ENCODE results near the gene ZFHX3. TPM values are rescaled to one million over a fixed set of nuclear protein-coding genes. Genes with fewer than 3 reads are reported as not detected.

ZFHX3 gene
- total RNA-seq, 2 experiments from 2014 or later: 0.40 to 0.54 TPM

DNA sequence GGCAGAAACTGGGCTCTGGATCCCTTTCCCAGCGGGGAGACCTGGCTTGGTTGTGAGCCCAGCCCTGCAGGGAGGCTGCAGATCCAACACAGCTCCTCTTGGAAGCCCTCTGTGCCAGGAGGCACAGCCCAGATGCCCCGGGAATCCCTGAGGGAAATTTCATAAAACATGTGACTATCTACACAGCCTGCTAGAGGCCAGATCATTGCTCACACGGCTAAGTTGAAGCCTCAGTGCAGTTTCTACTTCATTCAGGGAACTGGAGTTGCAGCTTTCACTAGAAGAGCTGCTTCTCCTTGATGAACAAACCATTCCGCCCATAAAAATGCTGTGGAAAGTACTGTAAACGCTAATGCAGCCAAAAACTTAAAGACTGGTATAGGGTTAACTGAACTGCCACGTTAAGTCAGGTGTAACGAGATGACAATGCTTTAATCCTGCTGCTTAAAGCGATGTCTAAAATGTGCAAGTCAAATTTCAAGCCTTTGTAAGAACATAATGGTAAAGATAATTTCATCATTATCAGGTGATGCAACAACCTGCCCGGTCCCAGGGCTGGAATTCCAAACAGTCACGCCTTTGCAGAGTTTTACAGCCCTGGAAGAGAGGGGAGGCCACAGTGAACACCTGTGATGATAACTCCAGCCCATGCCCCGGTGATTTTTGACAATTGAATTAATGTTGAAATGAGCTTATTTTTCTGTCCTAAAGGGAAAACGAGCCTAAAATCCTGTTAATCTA lies 172.5 kb downstream of the ZFHX3 start:
- Mint-ChIP-seq H3K27me3 (peaks cover 6% of the 10 kb centered on the region), H3K4me3 (no peak overlapping the region), H3K9me3 (peaks cover 1% of the 10 kb centered on the region), H3K27ac (no peak overlapping the region), H3K36me3 (no peaks in the 10 kb centered on the region), H3K4me1 (peaks cover 15% of the 10 kb centered on the region)
- no peak for DNase-seq

DNA sequence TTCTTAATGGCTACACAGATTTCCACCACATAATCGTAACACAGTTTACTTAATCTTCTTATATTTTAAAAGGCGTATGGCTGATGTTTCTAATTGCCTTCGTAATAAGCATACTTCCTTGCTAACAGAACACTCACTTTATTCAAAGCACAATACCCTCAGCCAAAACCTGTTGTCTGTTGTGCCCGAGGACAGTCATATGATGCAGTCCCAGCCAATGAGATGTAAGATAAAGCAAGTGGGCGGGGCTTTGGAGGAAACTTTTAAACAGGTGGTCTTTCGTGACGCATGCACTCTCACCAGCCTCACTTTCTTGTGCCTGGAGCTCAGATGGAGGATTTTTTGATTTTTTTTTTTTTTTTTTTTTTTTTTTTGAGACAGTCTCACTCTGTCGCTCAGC lies 174.1 kb downstream of the ZFHX3 start:
- Mint-ChIP-seq H3K27ac (no peak overlapping the region), H3K4me3 (no peak overlapping the region), H3K4me1 (peaks cover 15% of the 10 kb centered on the region), H3K9me3 (peaks cover 1% of the 10 kb centered on the region), H3K27me3 (peaks cover 6% of the 10 kb centered on the region), H3K36me3 (no peaks in the 10 kb centered on the region)
- DNase-seq: no peak

DNA sequence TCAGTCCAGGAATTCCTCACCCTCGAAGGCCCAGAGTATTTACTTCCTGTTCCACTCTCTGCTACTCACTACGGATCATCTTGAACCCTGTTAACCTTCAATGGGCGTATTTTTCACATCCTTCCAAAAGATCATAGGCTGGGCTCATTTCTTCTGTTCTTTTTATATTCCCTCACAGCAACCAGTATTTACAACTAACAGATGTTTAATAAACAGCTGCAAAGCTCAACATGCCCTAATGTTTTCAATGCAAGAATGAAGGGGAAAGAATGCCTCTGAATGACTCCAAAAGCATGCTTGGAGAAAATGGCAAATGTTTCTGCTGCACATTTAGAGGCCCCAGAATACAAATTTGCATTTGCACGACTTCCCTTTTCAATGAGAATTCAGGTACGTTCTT lies 174.9 kb downstream of the ZFHX3 start:
- no peak overlapping the region for H3K4me3 Mint-ChIP-seq
- H3K27me3 Mint-ChIP-seq: peaks cover 6% of the 10 kb centered on the region
- no peak for DNase-seq
- no peak overlapping the region for H3K27ac Mint-ChIP-seq
- peaks cover 1% of the 10 kb centered on the region for H3K9me3 Mint-ChIP-seq
- no peaks in the 10 kb centered on the region for H3K36me3 Mint-ChIP-seq
- H3K4me1 Mint-ChIP-seq: peaks cover 15% of the 10 kb centered on the region

DNA sequence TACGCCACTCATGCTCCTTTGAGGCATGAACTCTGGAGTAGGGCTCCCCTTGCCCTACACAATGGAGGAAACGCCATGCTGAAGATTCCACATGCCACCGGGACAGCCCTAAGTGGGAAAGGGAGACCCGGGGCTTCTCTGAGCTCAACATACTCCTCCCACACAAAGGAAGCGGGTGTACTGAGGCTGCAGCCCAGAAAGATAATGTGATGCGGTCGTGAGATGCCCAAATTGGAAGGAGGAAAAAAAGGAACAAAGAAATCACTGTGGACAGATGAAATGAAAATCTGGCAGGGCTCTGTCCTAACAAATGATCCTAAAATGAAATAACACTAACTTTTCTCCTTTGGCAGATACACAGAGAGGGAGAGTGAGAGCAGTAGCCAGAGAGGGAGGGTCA lies 182.1 kb downstream of the ZFHX3 start:
- no peaks in the 10 kb centered on the region for H3K4me1 Mint-ChIP-seq
- H3K36me3 Mint-ChIP-seq: no peaks in the 10 kb centered on the region
- H3K4me3 Mint-ChIP-seq: no peak overlapping the region
- no peaks in the 10 kb centered on the region for H3K9me3 Mint-ChIP-seq
- no peak for DNase-seq
- no peaks in the 10 kb centered on the region for H3K27me3 Mint-ChIP-seq
- H3K27ac Mint-ChIP-seq: no peak overlapping the region

DNA sequence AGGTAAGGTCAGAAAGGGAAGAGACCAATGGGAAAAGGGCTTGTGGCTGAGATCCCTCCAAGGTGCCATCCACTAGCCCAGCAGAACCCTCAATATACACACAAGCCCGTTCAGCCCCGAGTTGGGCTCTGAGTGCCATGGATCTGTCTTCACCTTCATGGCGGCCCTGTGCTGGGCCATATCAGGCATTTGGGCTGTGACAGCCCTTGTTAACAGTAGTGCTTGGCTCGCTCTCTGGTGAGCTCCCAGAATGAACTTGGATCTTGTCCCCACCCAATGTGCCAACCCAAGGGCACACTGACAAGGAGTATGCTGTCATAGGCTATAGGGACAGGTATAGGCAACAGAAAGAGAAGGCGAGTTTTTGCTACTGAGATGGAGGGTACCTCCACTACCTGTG lies 182.7 kb downstream of the ZFHX3 start:
- Mint-ChIP-seq H3K36me3 (no peaks in the 10 kb centered on the region), H3K27me3 (no peaks in the 10 kb centered on the region), H3K4me1 (no peaks in the 10 kb centered on the region), H3K27ac (no peak overlapping the region), H3K4me3 (no peak overlapping the region), H3K9me3 (no peaks in the 10 kb centered on the region)
- DNase-seq: no peak

DNA sequence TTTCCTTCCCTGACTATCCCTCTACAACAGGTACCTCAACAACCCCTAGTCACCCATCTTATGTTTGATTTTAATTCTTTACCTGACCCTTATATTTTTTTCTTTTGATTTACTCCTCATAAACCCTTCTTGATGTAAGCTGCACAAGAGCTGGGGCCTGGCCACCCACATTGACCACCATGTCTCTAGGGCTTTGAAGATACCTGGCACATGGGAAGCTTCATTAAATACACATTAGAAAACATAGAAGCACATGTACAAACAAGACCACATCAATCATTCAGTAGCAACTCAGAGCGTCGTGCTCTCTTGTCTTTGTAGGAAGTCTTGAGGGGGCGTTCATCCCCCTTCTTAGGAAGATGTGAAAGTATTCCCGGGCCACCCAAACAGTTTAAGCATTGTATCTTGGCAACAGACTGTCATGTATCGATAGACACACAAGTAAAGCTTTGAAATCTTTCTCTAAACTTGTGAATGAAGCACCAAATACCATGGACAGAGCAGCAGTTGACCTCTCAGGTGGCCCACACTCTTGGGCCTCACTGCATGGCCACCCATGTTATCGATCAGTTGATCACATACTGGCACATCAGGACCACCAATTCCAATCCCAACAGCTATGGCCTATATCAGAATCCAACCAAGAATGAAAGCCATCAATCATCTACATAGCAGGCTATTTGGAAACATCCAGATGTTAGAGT lies 183.6 kb downstream of the ZFHX3 start:
- Mint-ChIP-seq H3K9me3 (no peaks in the 10 kb centered on the region), H3K36me3 (no peaks in the 10 kb centered on the region), H3K27ac (no peak overlapping the region), H3K27me3 (no peaks in the 10 kb centered on the region), H3K4me3 (no peak overlapping the region), H3K4me1 (no peaks in the 10 kb centered on the region)
- DNase-seq: no peak

DNA sequence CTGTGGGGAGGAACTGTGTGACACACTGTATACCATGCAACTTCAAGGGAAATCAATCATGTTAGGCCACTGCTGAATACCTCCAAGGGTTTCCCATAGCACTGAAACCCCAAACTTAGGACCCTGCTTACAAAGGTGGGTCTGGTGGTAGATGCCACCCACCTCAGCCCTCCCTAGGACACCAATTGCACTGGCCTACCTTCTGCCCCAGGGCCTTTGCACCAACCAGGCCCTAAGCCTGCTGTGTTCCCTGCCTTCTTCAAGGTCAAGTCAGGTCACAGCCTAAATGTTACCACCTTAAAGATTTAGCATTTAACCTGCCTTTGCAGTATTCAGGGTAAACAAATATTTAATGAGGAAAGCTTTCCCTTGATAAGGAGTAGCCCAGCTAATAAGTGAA lies 185.8 kb downstream of the ZFHX3 start:
- Mint-ChIP-seq H3K4me3 (no peak overlapping the region), H3K9me3 (no peaks in the 10 kb centered on the region), H3K27ac (no peak overlapping the region), H3K36me3 (no peaks in the 10 kb centered on the region), H3K4me1 (no peaks in the 10 kb centered on the region), H3K27me3 (no peaks in the 10 kb centered on the region)
- no peak for DNase-seq

DNA sequence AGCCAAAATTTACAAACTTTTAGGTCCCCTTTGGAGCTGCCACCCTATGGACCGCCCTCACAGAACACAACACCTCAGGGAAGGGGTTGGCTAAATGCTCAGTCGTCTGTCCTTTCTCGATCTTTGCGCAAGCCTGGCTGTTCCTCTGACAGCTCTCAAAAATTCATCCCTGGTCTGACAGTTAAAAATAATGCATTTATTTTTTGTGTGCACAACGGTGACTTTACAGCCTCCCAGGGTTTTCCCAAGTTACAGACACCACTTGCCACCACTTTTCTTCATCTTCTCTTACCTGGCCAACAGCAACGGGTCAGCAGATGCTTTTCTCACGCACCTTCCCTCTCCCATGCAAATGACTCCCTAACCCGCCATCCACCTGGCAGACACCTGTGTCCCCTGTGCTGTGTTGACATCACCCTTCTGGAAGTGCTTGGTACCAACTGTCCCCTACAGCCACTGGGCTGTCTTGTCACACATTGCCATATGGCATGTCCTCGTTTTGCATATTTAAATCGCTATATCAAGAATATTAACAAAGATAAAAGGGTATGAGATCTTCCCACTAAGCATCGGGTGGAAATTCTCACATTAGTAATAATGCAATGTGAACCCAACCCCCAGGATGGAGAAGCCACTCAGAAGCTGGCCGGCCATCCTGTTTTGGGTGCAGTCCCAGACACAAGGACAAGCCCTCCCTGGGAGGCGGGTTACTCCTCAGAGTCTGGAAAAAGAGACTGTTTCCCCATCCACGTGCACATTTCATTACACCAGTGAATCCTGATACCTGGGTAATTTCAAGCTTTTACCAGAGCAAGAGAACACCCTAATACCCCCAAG lies 187.0 kb downstream of the ZFHX3 start:
- Mint-ChIP-seq H3K27ac (no peak overlapping the region), H3K4me3 (no peak overlapping the region), H3K4me1 (no peaks in the 10 kb centered on the region), H3K27me3 (no peaks in the 10 kb centered on the region), H3K9me3 (no peaks in the 10 kb centered on the region), H3K36me3 (no peaks in the 10 kb centered on the region)
- no peak for DNase-seq

DNA sequence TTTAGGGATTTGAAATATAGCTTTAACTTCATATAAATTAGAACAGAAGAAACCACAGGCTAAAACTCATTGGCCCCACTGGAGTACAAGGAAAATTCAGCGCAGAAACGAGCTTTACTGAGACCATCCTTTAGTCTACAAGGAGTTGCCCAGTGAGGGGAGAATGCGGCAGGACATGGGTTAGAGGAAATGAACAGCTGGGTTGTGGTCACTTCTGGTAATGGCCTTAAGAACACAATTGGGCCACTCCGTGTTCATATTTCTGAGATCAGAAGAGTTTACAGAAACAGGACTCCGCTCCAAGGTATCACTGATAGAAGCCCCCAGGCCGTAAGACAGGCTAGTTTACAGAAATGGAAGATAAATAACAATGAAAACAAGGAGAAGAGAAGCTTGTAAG lies 188.3 kb downstream of the ZFHX3 start:
- no peak for DNase-seq
- no peaks in the 10 kb centered on the region for H3K36me3 Mint-ChIP-seq
- H3K4me3 Mint-ChIP-seq: no peak overlapping the region
- H3K27ac Mint-ChIP-seq: no peak overlapping the region
- H3K4me1 Mint-ChIP-seq: no peaks in the 10 kb centered on the region
- no peaks in the 10 kb centered on the region for H3K9me3 Mint-ChIP-seq
- no peaks in the 10 kb centered on the region for H3K27me3 Mint-ChIP-seq

DNA sequence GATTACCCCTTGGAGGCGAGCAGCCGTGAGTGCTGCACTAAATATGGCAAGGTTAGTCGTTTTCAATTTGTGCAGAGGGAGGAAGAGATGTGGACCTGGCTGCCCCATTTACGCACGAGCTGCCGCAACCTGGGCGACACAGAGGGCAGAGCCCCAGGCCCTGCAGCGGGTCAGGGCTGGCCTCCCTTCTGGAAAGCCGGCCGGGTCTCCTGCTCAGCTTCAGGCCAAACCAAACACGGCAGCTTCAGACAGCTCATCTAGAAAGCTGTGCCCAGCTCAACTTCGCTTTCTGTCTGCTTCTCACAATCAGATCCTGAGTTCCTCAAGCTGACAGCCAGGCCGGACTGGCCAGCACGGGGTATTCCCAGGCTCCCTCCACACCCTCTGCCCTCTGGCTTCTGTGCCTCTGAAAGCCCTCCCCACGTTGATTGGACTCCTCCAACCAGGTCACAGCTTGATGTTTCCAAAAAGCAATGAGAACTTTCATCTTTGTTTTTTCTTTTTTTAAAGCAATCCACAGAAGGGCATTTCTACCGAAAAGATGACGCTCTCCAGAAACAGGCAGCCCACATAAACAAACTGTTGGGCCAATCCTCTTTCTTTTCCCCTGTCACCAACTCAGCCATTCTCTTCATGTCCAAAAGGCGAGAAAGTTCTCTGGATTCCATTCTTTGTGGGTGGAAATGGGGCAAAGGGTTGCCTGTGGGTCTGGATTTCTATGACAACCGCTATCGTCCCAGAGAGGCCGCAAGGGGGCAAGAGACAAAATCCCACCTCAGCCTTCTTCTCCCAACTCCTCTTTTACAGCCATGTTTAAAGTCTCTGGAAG lies 189.0 kb downstream of the ZFHX3 start:
- Mint-ChIP-seq H3K9me3 (no peaks in the 10 kb centered on the region), H3K4me1 (no peaks in the 10 kb centered on the region), H3K4me3 (no peak overlapping the region), H3K36me3 (no peaks in the 10 kb centered on the region), H3K27me3 (no peaks in the 10 kb centered on the region), H3K27ac (no peak overlapping the region)
- DNase-seq: no peak

DNA sequence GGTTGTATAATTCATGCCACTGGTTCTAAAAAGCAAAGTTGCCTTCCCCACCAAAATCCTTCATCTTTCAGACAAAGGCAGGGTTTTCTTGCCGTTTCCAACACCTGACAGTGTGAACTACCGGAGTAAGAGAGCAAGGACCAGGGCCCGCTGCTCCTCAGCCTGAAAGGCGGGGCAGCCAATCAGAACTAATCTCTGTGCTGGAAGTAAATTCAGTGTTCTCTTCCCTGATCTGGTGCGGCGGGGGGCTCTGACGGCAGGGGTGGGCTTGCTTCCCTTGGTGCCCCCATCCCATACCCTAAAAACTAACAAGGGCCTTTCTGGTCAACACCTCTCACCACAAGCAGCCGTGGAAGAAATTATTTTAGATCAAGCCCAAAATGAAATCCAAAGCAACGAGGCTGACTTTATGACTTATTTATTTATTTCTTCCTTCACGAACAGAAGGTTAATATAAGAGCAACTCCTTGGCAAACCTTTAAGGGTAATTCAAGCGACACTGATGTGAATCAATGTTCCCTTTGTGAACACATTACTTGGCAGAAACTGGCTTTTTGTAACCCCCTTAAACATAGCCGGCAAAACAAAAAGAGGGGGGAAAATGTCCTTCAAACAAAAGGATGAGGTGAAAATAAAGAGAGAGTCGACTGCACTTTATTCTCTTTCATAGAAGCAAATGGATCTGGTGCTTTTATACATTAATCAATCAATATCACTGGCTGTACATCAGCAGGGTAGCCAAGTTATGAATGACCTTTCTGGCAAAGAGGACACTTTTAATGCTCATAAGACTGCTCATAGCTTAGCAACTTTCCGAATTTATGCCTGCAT lies 189.9 kb downstream of the ZFHX3 start:
- Mint-ChIP-seq H3K4me1 (no peaks in the 10 kb centered on the region), H3K9me3 (no peaks in the 10 kb centered on the region), H3K27me3 (no peaks in the 10 kb centered on the region), H3K4me3 (no peak overlapping the region), H3K36me3 (no peaks in the 10 kb centered on the region), H3K27ac (no peak overlapping the region)
- DNase-seq: no peak

DNA sequence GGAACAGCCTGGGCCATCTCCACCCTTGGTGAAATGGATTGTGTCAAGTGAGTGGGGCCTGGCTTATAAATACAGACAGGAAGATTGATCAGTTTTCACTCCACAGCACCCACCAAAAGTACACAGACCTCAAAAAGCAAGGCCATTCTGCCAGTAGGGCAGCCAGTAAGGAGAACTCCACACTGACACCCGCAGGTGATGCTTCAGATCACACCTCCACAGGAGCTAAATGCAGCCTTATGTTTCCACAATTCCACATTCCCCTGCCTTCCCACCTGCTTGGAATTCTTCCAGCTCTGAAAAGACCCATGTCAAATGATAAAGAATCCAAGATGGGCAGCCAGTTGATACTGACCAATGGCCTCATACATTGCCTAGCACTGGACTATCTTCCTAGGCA lies 191.1 kb downstream of the ZFHX3 start:
- H3K4me1 Mint-ChIP-seq: no peaks in the 10 kb centered on the region
- no peak overlapping the region for H3K27ac Mint-ChIP-seq
- no peak for DNase-seq
- H3K4me3 Mint-ChIP-seq: no peak overlapping the region
- no peaks in the 10 kb centered on the region for H3K27me3 Mint-ChIP-seq
- no peaks in the 10 kb centered on the region for H3K36me3 Mint-ChIP-seq
- no peaks in the 10 kb centered on the region for H3K9me3 Mint-ChIP-seq

DNA sequence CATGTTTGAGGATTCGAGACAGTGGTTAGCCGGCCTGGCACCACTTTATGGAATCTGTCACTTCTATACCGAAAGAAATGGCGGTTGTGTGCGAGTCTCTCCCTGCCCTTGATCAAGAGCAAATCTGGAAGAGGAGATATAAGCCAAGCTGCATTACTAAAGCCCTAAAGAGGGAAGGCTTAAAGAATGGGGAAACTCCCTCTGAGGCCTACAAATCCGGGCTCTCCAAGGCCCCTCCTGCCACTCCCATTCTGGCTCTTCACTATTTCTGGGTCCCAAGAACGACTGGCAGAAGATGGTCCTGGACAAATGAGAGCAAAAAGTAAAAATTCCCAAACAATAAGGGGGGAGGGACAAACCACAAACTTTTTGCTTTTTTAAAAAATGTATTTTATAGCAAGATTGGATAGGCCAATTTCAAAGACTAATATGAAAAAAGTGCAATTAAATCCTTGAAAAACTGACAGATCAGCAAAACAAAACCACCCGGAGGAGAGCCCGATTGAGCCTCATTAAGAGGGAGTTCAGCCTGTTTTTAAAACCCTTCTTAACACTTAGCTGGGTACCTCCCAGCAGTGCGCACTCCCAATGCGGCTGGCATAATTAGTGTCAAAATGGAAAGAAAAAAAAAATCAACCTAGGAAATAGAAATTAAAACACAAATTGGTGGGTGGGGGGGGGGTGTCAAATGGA lies 193.5 kb downstream of the ZFHX3 start:
- no peak for DNase-seq
- Mint-ChIP-seq H3K9me3 (no peaks in the 10 kb centered on the region), H3K4me3 (no peak overlapping the region), H3K4me1 (no peaks in the 10 kb centered on the region), H3K27ac (no peak overlapping the region), H3K36me3 (no peaks in the 10 kb centered on the region), H3K27me3 (no peaks in the 10 kb centered on the region)
